Immature natural killer cell (primary cell): Measurements from ENCODE around the gene PAQR5. TPM values are rescaled to one million over a fixed set of nuclear protein-coding genes. Genes with fewer than 3 reads are reported as not detected.
"Not testable (repeated sequence)": the region's sequence is repeated elsewhere in the genome, so short reads cannot be mapped to it uniquely, and the experiment has no call there.

Experiments used
- DNase-seq, 3 donors: peaks; one replicate each; pipeline ENCODE4 v3.0.0; 2022; ENCODE audit warnings: mixed read lengths in 1 of 3
- H3K27ac Mint-ChIP-seq, 6 donors: one replicate each; pipeline ENCODE4 v1.8.0; 2020; ENCODE audit warnings: mixed read lengths in 6 of 6, mild to moderate bottlenecking in 5 of 6, inconsistent platforms in 4 of 6, moderate library complexity in 3 of 6
- H3K27me3 Mint-ChIP-seq, 3 donors: one replicate each; pipeline ENCODE4 v1.8.0; 2020 to 2021; ENCODE audit warnings: low read depth in 3 of 3, mild to moderate bottlenecking in 3 of 3, mixed read lengths in 3 of 3, moderate library complexity in 3 of 3, inconsistent platforms in 1 of 3
- H3K36me3 Mint-ChIP-seq, 3 donors: one replicate each; pipeline ENCODE4 v1.8.0; 2020; ENCODE audit warnings: mixed read lengths in 3 of 3, inconsistent platforms in 2 of 3, mild to moderate bottlenecking in 2 of 3
- H3K4me1 Mint-ChIP-seq, 2 donors: one replicate each; pipeline ENCODE4 v1.8.0; 2020; ENCODE audit warnings: inconsistent platforms in 2 of 2, mild to moderate bottlenecking in 2 of 2, mixed read lengths in 2 of 2, moderate library complexity in 1 of 2
- H3K4me3 Mint-ChIP-seq, 5 donors: one replicate each; pipeline ENCODE4 v1.8.0; 2020; ENCODE audit warnings: mild to moderate bottlenecking in 5 of 5, mixed read lengths in 5 of 5, inconsistent platforms in 3 of 5, moderate library complexity in 3 of 5
- H3K9me3 Mint-ChIP-seq, 6 donors: one replicate each; pipeline ENCODE4 v1.8.0; 2020; ENCODE audit warnings: mild to moderate bottlenecking in 6 of 6, mixed read lengths in 6 of 6, inconsistent platforms in 4 of 6, moderate library complexity in 3 of 6
- polyA plus RNA-seq, 3 donors: library from polyadenylated mRNA; unstranded; fragments of 300-500 nt; fragmentation: Illumina TruSeq; gene quantifications; one replicate each; pipeline ENCODE4 v1.2.3, GENCODE V29; 2021

PAQR5 gene
- polyA plus RNA-seq, 3 donors from 2014 or later, result not detected

DNA sequence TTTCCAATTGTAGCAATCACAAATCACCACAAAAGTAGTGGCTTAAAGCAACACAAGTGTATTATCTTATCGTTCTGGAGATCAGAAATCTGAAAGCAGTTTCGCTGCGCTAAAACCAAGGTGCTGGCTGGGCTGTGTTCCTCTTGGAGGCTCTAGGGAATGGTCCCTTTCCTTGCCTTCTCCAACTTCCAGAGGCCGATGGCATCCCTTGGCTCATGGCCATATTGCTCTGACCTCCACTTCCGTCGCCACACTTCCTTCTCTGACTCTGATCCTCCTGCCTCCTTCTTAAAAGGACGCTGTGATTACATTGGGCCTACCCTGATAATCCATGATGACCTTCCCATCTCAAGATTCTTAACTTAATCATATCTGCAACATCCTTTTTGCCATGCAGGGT, 10.7 kb upstream of the PAQR5 start:
- no peak overlapping the region for H3K4me3 Mint-ChIP-seq
- no peaks in the 10 kb centered on the region for H3K4me1 Mint-ChIP-seq
- peaks cover 0 to 3% (median 2%) of the 10 kb centered on the region in 3 donors for H3K27me3 Mint-ChIP-seq
- no peak for DNase-seq
- H3K9me3 Mint-ChIP-seq, result no peaks in the 10 kb centered on the region
- H3K36me3 Mint-ChIP-seq, result no peaks in the 10 kb centered on the region
- no peak overlapping the region for H3K27ac Mint-ChIP-seq

DNA sequence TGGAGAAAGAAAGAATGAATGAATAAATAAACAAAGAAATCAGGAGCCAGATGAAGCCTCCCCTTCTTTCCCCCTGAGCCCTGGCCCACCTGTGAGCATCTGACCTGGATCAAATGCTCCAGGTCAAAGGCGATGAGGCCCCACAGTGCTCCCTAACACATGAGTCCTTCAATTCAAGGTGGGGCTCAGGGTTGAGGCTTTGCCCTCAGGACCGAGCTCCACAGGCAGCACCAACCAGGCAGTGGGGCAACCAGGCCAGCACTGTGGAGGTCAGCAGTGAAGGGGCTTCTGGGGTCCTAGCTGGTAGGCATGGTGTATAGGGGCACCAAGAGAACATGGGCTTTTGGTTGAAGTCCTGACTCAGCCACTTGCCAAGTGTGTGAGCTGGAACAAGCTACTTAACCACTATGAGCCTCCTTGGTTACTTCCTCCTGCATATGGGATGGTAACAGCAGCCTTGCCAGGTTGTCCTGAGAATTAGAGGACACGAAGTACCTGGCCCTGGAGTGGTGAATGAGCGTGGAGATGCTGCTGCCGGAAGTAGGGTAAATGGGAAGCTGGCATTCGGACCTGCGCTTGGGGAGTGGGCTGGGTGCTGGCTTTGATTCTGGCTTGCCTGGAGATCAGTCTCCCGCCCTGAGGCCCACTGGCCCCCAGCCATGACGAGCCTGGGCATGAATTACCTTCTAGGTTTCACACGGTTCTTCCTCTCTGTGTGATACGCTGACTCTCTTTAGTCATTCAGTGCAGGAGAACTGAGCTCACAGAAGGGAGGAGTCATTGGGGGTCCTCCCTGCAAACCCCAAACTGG, 10.0 kb upstream of the PAQR5 start:
- Mint-ChIP-seq H3K27me3 (peaks cover 0 to 3% (median 2%) of the 10 kb centered on the region in 3 donors), H3K9me3 (no peaks in the 10 kb centered on the region), H3K27ac (no peak overlapping the region), H3K36me3 (no peaks in the 10 kb centered on the region), H3K4me3 (no peak overlapping the region), H3K4me1 (no peaks in the 10 kb centered on the region)
- no peak for DNase-seq

DNA sequence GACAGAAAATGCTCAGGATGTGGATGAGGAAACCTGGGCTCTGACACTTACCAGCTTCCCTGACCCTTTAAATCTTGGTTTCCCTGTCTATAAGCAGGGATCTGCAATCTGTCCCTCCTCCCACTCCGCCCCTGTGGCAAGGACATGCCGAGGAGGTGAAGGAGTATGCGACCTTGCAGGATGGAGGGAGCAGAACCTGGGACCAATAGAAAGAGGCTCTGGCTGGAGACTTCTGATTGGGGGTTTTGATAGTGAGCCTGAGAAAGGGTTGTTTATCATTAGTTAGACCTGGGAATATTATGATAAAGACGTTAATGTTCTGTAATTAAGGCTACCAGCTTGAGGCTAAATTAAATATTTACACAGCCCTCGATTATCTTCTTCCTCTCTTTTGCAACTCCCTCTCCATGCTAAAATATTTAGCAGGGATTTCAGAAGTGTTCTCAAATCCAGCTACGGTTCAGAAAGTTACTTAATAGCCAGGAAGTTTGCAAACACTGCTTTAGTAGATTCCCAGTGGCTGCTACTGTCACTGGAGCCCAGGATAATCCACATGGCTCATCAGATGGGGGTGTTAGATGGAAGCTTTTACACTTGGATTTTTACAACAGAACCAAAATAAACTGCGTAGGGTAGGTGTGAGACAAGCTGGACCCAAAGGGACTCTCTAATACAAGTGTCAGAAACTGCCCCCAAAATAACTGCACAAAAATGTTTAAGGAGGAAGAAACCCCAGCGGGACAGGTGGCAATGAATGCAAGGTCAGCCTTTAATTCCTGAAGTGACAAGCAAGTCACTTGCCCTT, 9.2 kb upstream of the PAQR5 start:
- no peak for DNase-seq
- Mint-ChIP-seq H3K4me1 (no peaks in the 10 kb centered on the region), H3K9me3 (no peaks in the 10 kb centered on the region), H3K36me3 (no peaks in the 10 kb centered on the region), H3K27me3 (peaks cover 0 to 3% (median 2%) of the 10 kb centered on the region in 3 donors), H3K4me3 (no peak overlapping the region), H3K27ac (no peak overlapping the region)

DNA sequence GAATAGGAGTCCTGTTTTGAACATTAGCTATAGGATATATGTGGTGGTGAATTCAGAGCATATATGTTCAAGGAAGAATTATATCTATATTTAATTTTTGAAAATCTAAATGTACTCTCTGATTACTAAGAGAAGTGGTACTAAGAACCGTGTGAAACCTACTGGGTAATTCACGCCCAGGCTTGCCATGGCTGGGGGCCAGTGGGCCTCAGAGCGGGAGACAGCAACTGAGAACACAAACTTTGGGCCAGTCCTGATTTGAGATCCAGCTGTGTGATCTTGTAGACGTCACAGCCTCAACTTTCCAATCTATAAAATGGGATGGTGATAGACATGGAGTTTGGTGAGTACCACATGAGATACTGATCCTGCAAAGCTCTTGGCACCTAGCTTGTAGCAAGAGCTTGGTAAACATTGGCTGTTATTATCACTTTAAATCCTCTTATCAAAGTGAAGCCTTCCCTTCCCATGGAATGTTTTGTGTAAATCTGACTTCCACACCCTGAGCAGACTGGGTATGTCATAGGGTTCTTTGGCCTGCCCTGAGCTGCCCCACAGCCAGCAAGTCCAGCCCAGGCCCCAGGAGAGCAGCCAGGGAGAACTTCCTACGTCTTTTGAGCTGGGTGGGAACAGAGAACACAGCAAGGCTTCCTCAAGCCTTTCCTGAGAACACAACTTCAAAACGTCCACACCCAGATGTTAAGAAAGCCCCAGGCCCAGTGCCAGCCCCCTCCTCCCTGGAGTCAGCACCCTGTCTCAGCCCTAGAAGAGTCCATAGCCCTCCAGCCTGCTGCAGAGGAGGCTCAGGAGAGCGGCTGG, 8.2 kb upstream of the PAQR5 start:
- Mint-ChIP-seq H3K4me1 (no peaks in the 10 kb centered on the region), H3K36me3 (no peaks in the 10 kb centered on the region), H3K27ac (no peak overlapping the region), H3K27me3 (peaks cover 0 to 3% (median 0%) of the 10 kb centered on the region in 3 donors), H3K4me3 (no peak overlapping the region), H3K9me3 (no peaks in the 10 kb centered on the region)
- DNase-seq, result no peak

DNA sequence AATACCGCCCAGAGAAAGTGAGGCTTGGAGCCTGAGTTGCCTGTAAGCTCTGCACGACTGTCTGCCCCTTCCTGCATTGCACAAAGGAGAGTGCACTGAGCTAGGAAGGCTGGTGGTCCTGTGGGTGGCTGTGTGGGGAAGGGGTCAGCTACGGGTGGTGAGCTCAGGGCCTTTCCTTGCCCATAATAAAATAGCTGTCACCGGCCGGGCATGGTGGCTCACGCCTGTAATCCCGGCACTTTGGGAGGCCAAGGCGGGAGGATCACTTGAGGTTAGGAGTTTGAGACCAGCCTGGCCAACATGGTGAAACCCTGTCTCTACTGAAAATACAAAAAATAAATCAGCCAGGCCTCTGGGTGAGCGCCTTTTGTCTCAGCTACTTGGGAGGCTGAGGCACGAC, 7.1 kb upstream of the PAQR5 start:
- H3K4me1 Mint-ChIP-seq, DNase-seq, H3K36me3 Mint-ChIP-seq, H3K9me3 Mint-ChIP-seq, H3K4me3 Mint-ChIP-seq, H3K27ac Mint-ChIP-seq, H3K27me3 Mint-ChIP-seq: not testable (repeated sequence)

DNA sequence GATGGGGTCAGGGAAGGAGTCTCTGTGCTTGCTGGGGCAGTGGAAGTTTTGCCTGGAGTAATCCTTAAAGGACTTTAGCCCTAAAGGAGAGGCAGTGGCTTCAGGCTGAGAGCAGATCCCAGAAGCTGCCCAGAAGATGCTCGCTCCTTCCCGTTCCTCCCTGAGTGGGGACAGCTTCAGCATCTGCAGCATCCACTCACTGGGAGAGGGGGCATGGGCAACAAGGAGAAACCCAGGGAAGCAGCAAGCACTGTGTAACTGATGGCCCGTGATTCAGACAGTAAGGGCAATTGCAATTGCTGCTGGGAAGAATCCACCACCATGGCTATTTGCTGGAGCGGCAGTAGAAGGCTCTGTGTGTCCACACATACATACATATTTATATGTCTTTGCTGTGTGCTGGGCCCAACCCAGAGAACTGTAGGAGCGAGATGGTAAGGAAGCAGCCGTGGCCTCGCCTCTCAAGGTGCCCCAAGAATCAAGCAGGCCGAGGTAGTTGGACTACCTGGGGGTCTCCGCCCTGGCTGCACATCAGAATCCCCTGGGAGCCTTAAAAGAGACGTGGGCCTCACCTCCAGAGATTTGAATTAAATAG, 5.8 kb upstream of the PAQR5 start:
- H3K27me3 Mint-ChIP-seq, result peaks cover 0 to 2% (median 0%) of the 10 kb centered on the region in 3 donors
- peaks cover 0 to 1% of the 10 kb centered on the region in 2 donors for H3K4me1 Mint-ChIP-seq
- H3K9me3 Mint-ChIP-seq, result no peaks in the 10 kb centered on the region
- no peaks in the 10 kb centered on the region for H3K36me3 Mint-ChIP-seq
- DNase-seq, result no peak
- no peak overlapping the region for H3K27ac Mint-ChIP-seq
- no peak overlapping the region for H3K4me3 Mint-ChIP-seq

DNA sequence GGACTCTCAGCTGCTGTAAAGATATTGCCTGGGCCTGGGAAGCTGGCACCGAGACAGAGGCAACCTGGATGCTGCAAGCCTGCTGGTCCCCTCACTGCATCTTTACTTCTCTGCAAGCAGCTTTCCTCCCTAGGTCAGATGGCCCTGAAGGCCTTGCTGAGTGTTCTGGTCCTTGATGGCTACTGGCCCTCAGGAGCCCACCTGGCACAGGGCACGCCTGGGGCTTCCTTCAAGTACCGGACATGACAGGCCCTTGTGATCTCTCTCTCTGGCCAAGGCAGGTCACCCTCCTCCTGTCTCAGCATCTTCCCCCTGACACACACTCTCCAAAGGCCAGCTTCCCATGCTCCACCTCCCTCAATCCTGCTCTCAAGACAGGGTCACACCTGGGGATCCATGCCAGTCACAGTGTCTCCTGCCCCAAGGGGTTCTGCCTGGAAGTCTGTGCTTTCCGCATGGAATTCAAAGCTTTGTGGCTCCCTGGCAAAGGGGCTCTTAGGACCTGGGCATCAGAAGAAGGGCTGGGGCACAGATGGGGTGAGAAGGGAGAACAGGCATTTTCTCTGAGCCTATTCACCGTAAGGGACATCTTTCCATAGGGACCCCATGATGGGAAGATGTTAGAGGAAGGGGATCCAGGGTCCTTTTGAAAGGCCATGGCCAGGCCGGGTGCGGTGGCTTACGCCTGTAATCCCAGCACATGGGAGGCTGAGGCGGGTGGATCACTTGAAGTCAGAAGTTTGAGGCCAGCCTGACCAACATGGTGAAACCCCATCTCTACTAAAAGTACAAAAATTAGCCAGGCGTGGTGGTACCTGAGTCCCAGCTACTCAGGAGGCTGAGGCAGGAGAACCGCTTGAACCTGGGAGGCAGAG, 4.7 kb upstream of the PAQR5 start:
- Mint-ChIP-seq H3K27ac (no peak overlapping the region), H3K27me3 (peaks cover 0 to 3% (median 2%) of the 10 kb centered on the region in 3 donors), H3K9me3 (no peaks in the 10 kb centered on the region), H3K4me1 (peaks cover 0 to 1% of the 10 kb centered on the region in 2 donors), H3K36me3 (no peaks in the 10 kb centered on the region), H3K4me3 (no peak overlapping the region)
- no peak for DNase-seq

DNA sequence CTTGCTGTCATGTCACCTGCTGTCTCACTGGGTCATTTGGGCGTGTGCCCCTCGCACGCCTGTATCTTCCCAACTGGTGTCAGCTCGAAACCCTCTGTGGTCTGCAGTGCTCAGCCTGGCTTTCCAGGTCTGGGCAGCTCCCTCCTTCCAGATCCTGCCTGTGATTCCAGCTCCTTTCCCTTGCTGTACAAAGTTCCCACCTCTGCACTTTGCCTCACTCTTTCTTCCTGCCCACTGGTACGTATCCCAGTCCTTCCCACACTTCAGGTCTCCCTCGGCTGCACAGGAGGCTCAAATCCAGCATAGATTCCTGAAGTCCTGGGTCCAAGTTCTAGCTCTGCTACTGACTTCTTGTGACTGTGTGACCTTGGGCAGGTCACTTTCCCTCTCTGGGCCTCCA, 2.1 kb upstream of the PAQR5 start:
- H3K27ac Mint-ChIP-seq, result no peak overlapping the region
- H3K27me3 Mint-ChIP-seq, result peaks cover 4 to 11% (median 5%) of the 10 kb centered on the region in 3 donors

DNA sequence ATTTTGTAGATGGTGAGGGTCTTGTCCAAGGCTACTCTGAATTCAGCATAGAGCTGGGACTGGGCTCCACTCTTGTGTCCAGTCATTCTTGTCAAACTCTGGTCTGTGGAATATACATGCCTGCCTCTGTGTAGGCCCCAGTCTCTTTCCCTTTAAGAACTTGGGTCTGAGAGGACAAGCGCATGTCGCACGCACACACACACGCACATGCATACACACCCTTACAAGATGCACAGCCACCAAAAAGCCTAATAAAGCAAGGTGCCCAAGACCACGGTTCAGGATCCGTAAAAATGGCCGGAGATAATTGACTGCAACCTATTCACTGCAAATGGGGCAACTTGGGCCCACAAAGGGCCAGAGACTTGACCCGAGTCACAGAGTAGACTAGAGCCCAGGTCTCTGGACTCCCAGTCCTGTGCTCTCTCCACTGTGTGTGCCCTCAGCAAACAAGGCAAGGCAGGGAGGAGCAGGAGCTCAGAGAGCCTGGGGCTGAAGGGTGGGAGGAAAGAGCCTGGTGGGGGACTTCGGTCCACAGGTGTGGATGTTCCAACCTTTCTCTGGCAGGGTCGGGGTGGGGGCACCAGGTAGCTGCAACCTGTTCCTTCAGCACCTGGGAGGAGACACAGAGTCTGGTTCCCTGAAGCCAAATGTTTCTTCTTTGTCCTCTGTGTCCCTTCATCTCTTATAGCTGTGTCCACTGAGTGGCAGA, 914 bp upstream of the PAQR5 start:
- H3K9me3 Mint-ChIP-seq, result no peaks in the 10 kb centered on the region
- H3K4me3 Mint-ChIP-seq, result peak overlapping the region; percentile 25 to 67 (median 56)
- H3K4me1 Mint-ChIP-seq, result peaks cover 5 to 15% of the 10 kb centered on the region in 2 donors
- no peak for DNase-seq
- peaks cover 8 to 11% (median 8%) of the 10 kb centered on the region in 3 donors for H3K27me3 Mint-ChIP-seq
- no peak overlapping the region for H3K27ac Mint-ChIP-seq
- peaks cover 0 to 4% (median 0%) of the 10 kb centered on the region in 3 donors for H3K36me3 Mint-ChIP-seq

More for the DNA sequence above, 2.1 kb upstream of the PAQR5 start:
- DNase-seq, result no peak
- H3K36me3 Mint-ChIP-seq, result peaks cover 0 to 2% (median 0%) of the 10 kb centered on the region in 3 donors
- H3K9me3 Mint-ChIP-seq, result no peaks in the 10 kb centered on the region
- peaks cover 5 to 15% of the 10 kb centered on the region in 2 donors for H3K4me1 Mint-ChIP-seq
- no peak overlapping the region for H3K4me3 Mint-ChIP-seq

DNA sequence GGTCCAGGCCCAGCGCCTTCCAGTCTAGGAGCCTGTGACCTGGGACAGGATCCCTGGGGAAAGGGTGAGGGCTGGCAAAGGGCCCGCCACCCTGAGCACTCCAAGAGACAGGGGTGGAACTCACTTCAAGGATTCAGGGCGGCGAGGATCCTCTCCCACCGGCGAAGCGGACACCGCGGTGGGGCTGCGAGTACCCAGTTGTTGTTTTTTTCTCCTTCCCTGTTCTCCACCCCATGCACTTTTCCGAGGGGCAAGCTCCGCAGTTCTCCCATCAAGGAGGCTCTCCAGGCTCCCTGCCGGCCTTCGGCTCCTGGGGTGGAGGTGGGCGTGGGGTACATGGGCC, 387 bp upstream of the PAQR5 start:
- Mint-ChIP-seq H3K27ac (no peak overlapping the region), H3K9me3 (no peaks in the 10 kb centered on the region), H3K36me3 (peaks cover 0 to 4% (median 0%) of the 10 kb centered on the region in 3 donors), H3K4me1 (peaks cover 5 to 15% of the 10 kb centered on the region in 2 donors), H3K27me3 (peaks cover 8 to 12% (median 8%) of the 10 kb centered on the region in 3 donors), H3K4me3 (peak overlapping the region in 4 of 5 donors; percentile 52 to 73 (median 61))
- DNase-seq, result no peak

DNA sequence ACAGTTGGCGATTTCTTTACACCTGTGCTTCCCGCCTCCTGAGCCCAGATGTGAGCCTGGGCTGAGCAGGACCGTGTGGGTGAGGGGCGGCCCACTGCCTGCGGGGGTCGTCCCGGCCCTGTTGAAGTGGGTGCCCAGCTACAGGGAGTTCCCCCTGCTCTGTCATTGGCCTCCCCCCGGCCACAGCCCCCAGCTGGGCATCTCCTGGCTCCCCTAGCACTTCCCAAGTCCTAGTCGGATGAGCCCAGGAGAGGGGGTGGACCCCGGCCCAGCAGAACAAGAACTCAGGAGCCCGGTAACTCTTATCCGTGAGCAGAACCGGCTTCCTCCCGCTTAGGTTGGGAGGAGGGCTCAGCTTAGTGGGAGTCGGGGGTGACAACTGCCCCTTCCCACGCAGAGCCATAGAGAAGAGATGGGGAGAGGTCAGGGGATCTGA, 757 bp downstream of the PAQR5 start:
- no peaks in the 10 kb centered on the region for H3K9me3 Mint-ChIP-seq
- no peak for DNase-seq
- H3K36me3 Mint-ChIP-seq, result peaks cover 0 to 4% (median 0%) of the 10 kb centered on the region in 3 donors
- no peak overlapping the region for H3K27ac Mint-ChIP-seq
- peaks cover 5 to 15% of the 10 kb centered on the region in 2 donors for H3K4me1 Mint-ChIP-seq
- peaks cover 8 to 16% (median 10%) of the 10 kb centered on the region in 3 donors for H3K27me3 Mint-ChIP-seq
- peak overlapping the region in 3 of 5 donors; percentile 41 to 60 (median 48) for H3K4me3 Mint-ChIP-seq

DNA sequence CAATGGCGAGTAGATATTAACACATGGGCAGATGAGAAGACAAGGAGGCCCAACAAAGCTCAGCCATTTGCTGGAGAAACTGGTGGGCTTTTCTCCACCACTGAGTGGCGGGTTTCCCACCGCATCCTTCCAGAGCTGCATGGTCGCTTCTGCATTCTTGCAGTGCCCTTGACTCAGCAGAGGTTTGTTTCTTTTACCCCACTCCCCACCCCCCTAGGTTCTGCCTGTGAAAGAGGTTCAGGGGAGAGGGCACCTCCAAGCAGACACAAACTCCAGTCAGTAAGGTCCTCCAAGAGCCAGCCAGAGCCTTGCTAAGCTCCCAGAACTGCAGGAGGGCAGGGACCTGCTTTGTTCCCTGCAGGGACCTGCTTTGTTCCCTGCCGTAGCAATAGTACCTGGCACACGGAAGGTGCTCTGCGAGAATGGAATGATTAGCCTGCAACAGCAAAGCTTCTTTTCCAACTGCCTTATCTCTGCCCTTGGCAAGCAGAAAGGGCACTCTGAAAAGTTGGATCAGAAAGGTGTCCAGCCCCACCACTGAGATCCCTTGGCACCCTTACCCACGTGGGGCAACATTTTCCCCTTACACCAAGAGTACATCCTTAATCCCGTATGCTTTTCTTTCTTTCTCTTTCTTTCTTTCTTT, 1.4 kb downstream of the PAQR5 start:
- peaks cover 0 to 4% (median 0%) of the 10 kb centered on the region in 3 donors for H3K36me3 Mint-ChIP-seq
- no peak overlapping the region for H3K27ac Mint-ChIP-seq
- peak overlapping the region in 2 of 5 donors; percentile 35 to 60 for H3K4me3 Mint-ChIP-seq
- H3K4me1 Mint-ChIP-seq, result peaks cover 5 to 15% of the 10 kb centered on the region in 2 donors
- no peak for DNase-seq
- no peaks in the 10 kb centered on the region for H3K9me3 Mint-ChIP-seq
- peaks cover 8 to 16% (median 10%) of the 10 kb centered on the region in 3 donors for H3K27me3 Mint-ChIP-seq
